K562 treated with DMSO at 1 percent for 24 hours (cell line): Measurements from ENCODE around the gene TIMM8B. TPM values are rescaled to one million over a fixed set of nuclear protein-coding genes. Genes with fewer than 3 reads are reported as not detected.

Experiments
- total RNA-seq: library from RNA; unstranded; fragments of 300-600 nt; gene quantifications from 2 replicates; pipeline ENCODE4 v1.2.3, GENCODE V29; 2022; ENCODE audit warnings: low read depth; ENCODE audit not compliant: insufficient read depth

The TIMM8B gene
- 64.3 and 70.5 TPM in 2 replicates for total RNA-seq

GRCh38 chr11:112086422-112087191, at the start of gene TIMM8B, which contains the start of gene SDHD:
TSS of gene TIMM8B (minus strand) at chr11:112086756. CDS start at chr11:112086723, 33 bp downstream.
TSS of gene SDHD (plus strand) at chr11:112086873. CDS start at chr11:112086908, 35 bp downstream.

GRCh38 chr11:112073941-112074811, 12.4 kb downstream of the TIMM8B start, which contains the start of the genes NKAPD1 and PIH1D2:
TSS of gene NKAPD1 (plus strand) at chr11:112074299. CDS start at chr11:112075575, 1,276 bp downstream.
TSS of gene PIH1D2 (minus strand) at chr11:112074017. CDS start at chr11:112073174, 843 bp downstream.

Other genes with a start within 250 kb of the TIMM8B start
- 19.2 and 20.0 TPM in 2 replicates for gene ALG9, start 215.2 kb downstream of the TIMM8B start, total RNA-seq
- 0.61 and 1.0 TPM in 2 replicates for gene FDXACB1, start 207.6 kb downstream of the TIMM8B start, total RNA-seq
- 22.0 and 28.9 TPM in 2 replicates for gene CFAP68, start 207.2 kb downstream of the TIMM8B start, total RNA-seq
- 2.2 TPM in 1 of 2 replicates, not detected in the other for gene CRYAB, start 175.0 kb downstream of the TIMM8B start, total RNA-seq
- gene HSPB2, start 174.0 kb downstream of the TIMM8B start, total RNA-seq = 0.22 TPM in 1 of 2 replicates, not detected in the other
- gene C11orf52, start 167.8 kb downstream of the TIMM8B start, total RNA-seq = 2.5 and 4.2 TPM in 2 replicates
- 2.0 and 2.5 TPM in 2 replicates for gene DIXDC1, start 149.4 kb downstream of the TIMM8B start, total RNA-seq
- gene DLAT, start 61.3 kb downstream of the TIMM8B start, total RNA-seq = 33.2 and 37.5 TPM in 2 replicates
- gene PIH1D2, start 12.7 kb downstream of the TIMM8B start, total RNA-seq = 1.4 TPM in 1 of 2 replicates, not detected in the other
- 11.8 and 12.5 TPM in 2 replicates for gene NKAPD1, start 12.5 kb downstream of the TIMM8B start, total RNA-seq
- 87.3 and 101 TPM in 2 replicates for gene SDHD, start 117 bp upstream of the TIMM8B start, total RNA-seq
- gene IL18, start 77.3 kb upstream of the TIMM8B start, total RNA-seq = 15.9 and 19.6 TPM in 2 replicates
- not detected in 2 replicates for gene TEX12, start 80.6 kb upstream of the TIMM8B start, total RNA-seq
- 1.2 TPM in 1 of 2 replicates, not detected in the other for gene BCO2, start 88.8 kb upstream of the TIMM8B start, total RNA-seq
- 23.6 and 25.5 TPM in 2 replicates for gene PTS, start 139.7 kb upstream of the TIMM8B start, total RNA-seq
- not detected in 2 replicates for gene PLET1, start 174.1 kb upstream of the TIMM8B start, total RNA-seq